HepG2 (cell line): ENCODE results near the gene MAMSTR. TPM values are rescaled to one million over a fixed set of nuclear protein-coding genes. Genes with fewer than 3 reads are reported as not detected.

Source experiments
- ATAC-seq: fragments of 200-7000 bp; cut with Tn5 transposase; 3 replicates; pipeline ENCODE4 v1.9.1; 2020; ENCODE audit warnings: mild to moderate bottlenecking, moderate library complexity
- BruUV-seq: library from RNA; stranded (reverse); fragments of 400-500 nt; replicated peaks from 2 replicates; lab custom pipeline; 2021; lab: Mats Ljungman, UMichigan
- CTCF ChIA-PET: fragments of 300-600 bp; formaldehyde crosslinking; extraction: SDS; loops from one replicate; lab custom pipeline; 2021; ENCODE audit warnings: low total read pairs, inconsistent platforms, low intra/inter-chr PET ratio; lab: Yijun Ruan, JAX
- POLR2A ChIA-PET: fragments of 350-600 bp; sonication (Branson Sonifier 250); formaldehyde crosslinking; loops from one replicate; lab custom pipeline; 2020; ENCODE audit warnings: antibody characterized with exemption, inconsistent platforms; lab: Yijun Ruan, JAX
- DNase-seq: peaks from one replicate; pipeline ENCODE4 v3.0.0-alpha.2; 2015; ENCODE audit warnings: low spot score
- FAIRE-seq: peaks from 3 replicates; lab custom pipeline; 2011; peaks lifted over from hg19 to GRCh38; lab: Jason Lieb, UNC
- H2AFZ ChIP-seq: one replicate; pipeline ENCODE4 v1.6.1; 2011; ENCODE audit warnings: low read length, inconsistent platforms
- H3K27ac ChIP-seq: fragments of 300-600 bp; 3 replicates; pipeline ENCODE4 v1.8.0; 2011; ENCODE audit warnings: mixed run types, mild to moderate bottlenecking, mixed read lengths, low read length, inconsistent platforms; ENCODE audit not compliant: insufficient read depth; ENCODE audit errors: extremely low read length
- H3K27me3 ChIP-seq, 2 experiments: fragments of 200-600 bp in 1 of 2; 2 replicates in 1 of 2; 3 replicates in 1 of 2; pipeline versions ENCODE4 v1.6.0 to v1.8.0; 2011; ENCODE audit warnings: low read length in 2 of 2, mild to moderate bottlenecking in 2 of 2, moderate library complexity in 2 of 2, inconsistent platforms in 1 of 2; ENCODE audit not compliant: insufficient read depth in 2 of 2, control insufficient read depth in 1 of 2
- H3K36me3 ChIP-seq, 2 experiments: fragments of 200-600 bp in 1 of 2; replicated peaks in 1 of 2; 2 replicates in 1 of 2; 3 replicates in 1 of 2; pipeline versions ENCODE4 v1.5.1 to v1.8.0; 2011; ENCODE audit warnings: low read length in 2 of 2, inconsistent platforms in 1 of 2; ENCODE audit not compliant: insufficient read depth in 2 of 2, control insufficient read depth in 1 of 2
- H3K4me1 ChIP-seq: 2 replicates; pipeline ENCODE4 v1.5.1; 2012; ENCODE audit warnings: low read length, inconsistent platforms; ENCODE audit not compliant: insufficient read depth
- H3K4me2 ChIP-seq: 2 replicates; pipeline ENCODE4 v1.6.0; 2011; ENCODE audit warnings: low read depth, low read length, inconsistent platforms
- H3K4me3 ChIP-seq, 3 experiments: fragments of 200-600 bp in 1 of 3; sonication (generic), shearing (Covaris generic) in 1 of 3; replicated peaks in 1 of 3; 2 replicates each; pipeline ENCODE4 v1.5.1; 2011 to 2016; ENCODE audit warnings: low read length in 3 of 3, inconsistent platforms in 2 of 3, low read depth in 2 of 3, mild to moderate bottlenecking in 2 of 3, control low read depth in 1 of 3, mixed read lengths in 1 of 3; ENCODE audit not compliant: insufficient read depth in 1 of 3
- H3K79me2 ChIP-seq: one replicate; pipeline ENCODE4 v1.6.1; 2011; ENCODE audit warnings: low read length, inconsistent platforms; ENCODE audit not compliant: insufficient read depth
- H3K9ac ChIP-seq: 2 replicates; pipeline ENCODE4 v1.6.0; 2011; ENCODE audit warnings: mild to moderate bottlenecking, low read depth, low read length, inconsistent platforms; ENCODE audit not compliant: insufficient read depth
- H3K9me3 ChIP-seq: 2 replicates; pipeline ENCODE4 v1.5.1; 2012; ENCODE audit warnings: mild to moderate bottlenecking, low read length
- H4K20me1 ChIP-seq: 2 replicates; pipeline ENCODE4 v1.6.0; 2011; ENCODE audit warnings: inconsistent platforms, mild to moderate bottlenecking, low read length, moderate library complexity; ENCODE audit not compliant: insufficient read depth
- AHR ChIP-seq: IDR thresholded peaks from 2 replicates; pipeline ENCODE4 v1.6.1; 2018; ENCODE audit warnings: missing genetic modification reagents, missing compliant biosample characterization
- HCFC1 ChIP-seq: fragments of 150-350 bp; IDR thresholded peaks from 2 replicates; pipeline ENCODE4 v1.6.1; 2014; ENCODE audit warnings: low read depth, low read length
- KAT2B ChIP-seq: fragments of 150-350 bp; IDR thresholded peaks from 2 replicates; pipeline ENCODE4 v1.6.1; 2014; ENCODE audit warnings: low read depth, low read length, borderline replicate concordance
- MZF1 ChIP-seq: sonication (generic); formaldehyde crosslinking; IDR thresholded peaks from 2 replicates; pipeline ENCODE4 v1.8.1; 2023; ENCODE audit warnings: mild to moderate bottlenecking, missing genetic modification reagents, borderline replicate concordance
- NFATC3 ChIP-seq: sonication (generic); formaldehyde crosslinking; IDR thresholded peaks from 2 replicates; pipeline ENCODE4 v1.5.1; 2020; ENCODE audit warnings: mild to moderate bottlenecking, missing genetic modification reagents
- RBFOX2 ChIP-seq: fragments of 200-400 bp; formaldehyde crosslinking; IDR thresholded peaks from 2 replicates; pipeline ENCODE4 v1.6.1; 2017; ENCODE audit warnings: low read depth, mild to moderate bottlenecking, low read length
- ZNF563 ChIP-seq: sonication (generic); formaldehyde crosslinking; IDR thresholded peaks from 2 replicates; pipeline ENCODE4 v1.8.0; 2022; ENCODE audit warnings: mild to moderate bottlenecking, moderate library complexity, missing genetic modification reagents
- ZSCAN30 ChIP-seq: sonication (generic); formaldehyde crosslinking; IDR thresholded peaks from 2 replicates; pipeline ENCODE4 v1.5.0; 2020; ENCODE audit warnings: mild to moderate bottlenecking, missing genetic modification reagents
- WGBS: methylation state at CpG from one replicate; pipeline ENCODE4 v1.1.6; 2017; ENCODE audit warnings: low lambda C conversion rate; 5-methylcytosine and 5-hydroxymethylcytosine counted together
- in situ Hi-C: cut with HindIII; loops from 2 replicates; pipeline ENCODE4 v1.10.0; 2017; ENCODE audit warnings: low pct_unique_long_range_greater_than_20kb; ENCODE audit not compliant: extremely low pct_ligation_motif_present
- intact Hi-C: fragments of 100-400 bp; cut with micrococcal nuclease; formaldehyde crosslinking; loops from one replicate; pipeline ENCODE4 v1.10.0; 2022; ENCODE audit not compliant: unreplicated experiment
- polyA plus RNA-seq, 8 experiments: library from polyadenylated mRNA; depleted of rRNA in 3 of 8; stranded (reverse) in 7 of 8; unstranded in 1 of 8; fragments of >200 nt; fragmentation: Illumina TruSeq in 4 of 8; extraction: Trizol in 4 of 8; gene quantifications; 2 replicates each; pipeline versions ENCODE4 v1.2.1 to v1.2.3, GENCODE V29; 2011 to 2016; ENCODE audit warnings: low read depth in 4 of 8, missing spikeins in 1 of 8, mixed read lengths in 1 of 8; ENCODE audit not compliant: insufficient read depth in 1 of 8
- total RNA-seq, 5 experiments: library from RNA; depleted of rRNA; stranded (reverse); fragments of >200 nt; fragmentation: Illumina TruSeq; extraction: Trizol; gene quantifications; 2 replicates each; pipeline ENCODE4 v1.2.3, GENCODE V29; 2016; ENCODE audit warnings: low read depth in 1 of 5
- TF ChIP-seq, protein P1 (sequence below): sonication (generic); formaldehyde crosslinking; IDR thresholded peaks from 2 replicates; pipeline ENCODE4 v1.4.0; 2020; ENCODE audit warnings: missing genetic modification reagents, mild to moderate bottlenecking, borderline replicate concordance
- TF ChIP-seq, protein P2 (sequence below): sonication (generic); formaldehyde crosslinking; IDR thresholded peaks from 2 replicates; pipeline ENCODE4 v1.4.0; 2020; ENCODE audit warnings: low read depth, mild to moderate bottlenecking, missing genetic modification reagents

MAMSTR gene
- total and polyA plus RNA-seq, 2 of the 13 experiments (the other 11 are each of a cell fraction or from before 2014, with no cell fraction given) = 2.2 to 2.4 TPM

DNA sequence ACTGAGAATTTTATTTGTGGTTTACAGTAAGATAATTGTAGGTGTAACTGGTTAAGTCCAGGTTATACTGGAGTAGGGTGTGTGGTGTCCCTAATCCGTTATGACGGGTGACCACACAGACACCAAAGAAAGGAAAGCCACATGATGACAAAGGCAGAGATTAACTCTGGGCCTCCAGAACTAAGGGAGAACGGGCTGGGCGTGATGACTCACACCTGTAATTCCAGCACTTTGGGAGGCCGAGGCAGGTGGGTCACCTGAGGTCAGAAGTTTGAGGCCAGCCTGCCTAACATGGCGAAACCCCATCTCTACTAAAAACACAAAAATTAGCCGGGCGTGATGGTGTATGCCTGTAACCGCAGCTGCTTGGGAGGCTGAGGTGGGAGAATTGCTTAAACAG lies 33.9 kb downstream of the MAMSTR start (continued):
- TF ChIP-seq, protein P1, sequence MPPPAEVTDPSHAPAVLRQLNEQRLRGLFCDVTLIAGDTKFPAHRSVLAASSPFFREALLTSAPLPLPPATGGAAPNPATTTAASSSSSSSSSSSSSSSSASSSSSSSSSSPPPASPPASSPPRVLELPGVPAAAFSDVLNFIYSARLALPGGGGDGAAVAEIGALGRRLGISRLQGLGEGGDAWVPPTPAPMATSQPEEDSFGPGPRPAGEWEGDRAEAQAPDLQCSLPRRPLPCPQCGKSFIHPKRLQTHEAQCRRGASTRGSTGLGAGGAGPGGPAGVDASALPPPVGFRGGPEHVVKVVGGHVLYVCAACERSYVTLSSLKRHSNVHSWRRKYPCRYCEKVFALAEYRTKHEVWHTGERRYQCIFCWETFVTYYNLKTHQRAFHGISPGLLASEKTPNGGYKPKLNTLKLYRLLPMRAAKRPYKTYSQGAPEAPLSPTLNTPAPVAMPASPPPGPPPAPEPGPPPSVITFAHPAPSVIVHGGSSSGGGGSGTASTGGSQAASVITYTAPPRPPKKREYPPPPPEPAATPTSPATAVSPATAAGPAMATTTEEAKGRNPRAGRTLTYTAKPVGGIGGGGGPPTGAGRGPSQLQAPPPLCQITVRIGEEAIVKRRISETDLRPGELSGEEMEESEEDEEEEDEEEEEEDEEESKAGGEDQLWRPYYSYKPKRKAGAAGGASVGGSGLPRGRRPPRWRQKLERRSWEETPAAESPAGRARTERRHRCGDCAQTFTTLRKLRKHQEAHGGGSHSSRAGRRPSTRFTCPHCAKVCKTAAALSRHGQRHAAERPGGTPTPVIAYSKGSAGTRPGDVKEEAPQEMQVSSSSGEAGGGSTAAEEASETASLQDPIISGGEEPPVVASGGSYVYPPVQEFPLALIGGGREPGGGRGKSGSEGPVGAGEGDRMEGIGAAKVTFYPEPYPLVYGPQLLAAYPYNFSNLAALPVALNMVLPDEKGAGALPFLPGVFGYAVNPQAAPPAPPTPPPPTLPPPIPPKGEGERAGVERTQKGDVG = no peak
- TF ChIP-seq AHR (no peak), KAT2B (no peak), ZNF563 (no peak), ZSCAN30 (no peak), RBFOX2 (no peak)

DNA sequence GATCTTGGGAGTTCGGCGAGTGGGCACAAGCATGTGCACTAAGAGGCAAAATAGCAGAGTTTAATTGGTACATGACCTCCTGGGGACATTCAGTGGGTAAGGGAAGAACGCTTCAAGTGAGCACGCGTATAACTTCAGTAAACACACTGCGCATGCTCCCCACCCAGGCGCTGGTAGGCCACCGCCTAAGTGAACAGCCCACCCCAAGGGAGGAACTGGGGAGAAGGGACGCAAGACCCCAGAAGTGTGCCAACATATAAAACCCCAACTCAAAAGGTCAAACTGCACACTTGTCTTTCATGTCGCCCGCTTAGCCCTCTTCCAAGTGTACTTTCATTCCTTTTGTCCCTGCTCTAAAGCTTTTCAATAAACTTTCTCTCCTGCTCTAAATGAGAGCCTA lies 36.2 kb downstream of the MAMSTR start:
- no peak overlapping the region for H3K9ac ChIP-seq
- POLR2A ChIA-PET = no interaction called here
- 0 out of 5 replicates have a peak, but pooled peaks cover 0 to 3% of the 10 kb centered on the region in 2 experiments for H3K27me3 ChIP-seq
- FAIRE-seq (no peak), ATAC-seq (no peak), DNase-seq (no peak)
- H2AFZ ChIP-seq = no peak overlapping the region
- no peaks in the 10 kb centered on the region for H3K9me3 ChIP-seq
- no peak overlapping the region for H3K27ac ChIP-seq
- intact Hi-C loops = no loop called here
- no TSS peak for BruUV-seq
- TF ChIP-seq HCFC1 = no peak
- no peak for TF ChIP-seq NFATC3 (CRISPR knock-in tag)
- TF ChIP-seq, protein P2, sequence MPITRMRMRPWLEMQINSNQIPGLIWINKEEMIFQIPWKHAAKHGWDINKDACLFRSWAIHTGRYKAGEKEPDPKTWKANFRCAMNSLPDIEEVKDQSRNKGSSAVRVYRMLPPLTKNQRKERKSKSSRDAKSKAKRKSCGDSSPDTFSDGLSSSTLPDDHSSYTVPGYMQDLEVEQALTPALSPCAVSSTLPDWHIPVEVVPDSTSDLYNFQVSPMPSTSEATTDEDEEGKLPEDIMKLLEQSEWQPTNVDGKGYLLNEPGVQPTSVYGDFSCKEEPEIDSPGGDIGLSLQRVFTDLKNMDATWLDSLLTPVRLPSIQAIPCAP = no peak
- no peak for TF ChIP-seq MZF1 (CRISPR knock-in tag)
- H3K4me3 ChIP-seq = no peak overlapping the region
- H3K79me2 ChIP-seq = no peaks in the 10 kb centered on the region
- H3K4me1 ChIP-seq = peaks cover 63% of the 10 kb centered on the region
- 84% methylated on average over 11 of the region's 11 CpGs for WGBS
- in situ Hi-C loops = no loop called here
- CTCF ChIA-PET = no interaction called here
- no peak overlapping the region for H3K4me2 ChIP-seq
- H4K20me1 ChIP-seq = no peaks in the 10 kb centered on the region
- H3K36me3 ChIP-seq = no peaks in the 10 kb centered on the region
